HepG2 (cell line): Measurements from ENCODE around the gene EIF5A. TPM values are rescaled to one million over a fixed set of nuclear protein-coding genes. Genes with fewer than 3 reads are reported as not detected.

Source experiments
- ATF6 ChIP-seq: sonication (generic); formaldehyde crosslinking; conservative IDR thresholded peaks from 2 replicates; pipeline ENCODE4 v1.4.0; 2020; ENCODE audit warnings: missing genetic modification reagents
- BRD4 ChIP-seq: sonication (generic); formaldehyde crosslinking; IDR thresholded peaks from 2 replicates; pipeline ENCODE4 v1.4.0; 2020; ENCODE audit warnings: missing genetic modification reagents
- CEBPG ChIP-seq: IDR thresholded peaks from 2 replicates; pipeline ENCODE4 v1.6.1; 2016
- EHMT2 ChIP-seq: fragments of 200-600 bp; sonication (generic); IDR thresholded peaks from 2 replicates; pipeline ENCODE4 v1.7.0; 2017; ENCODE audit warnings: antibody characterized with exemption, low read depth, low read length, borderline replicate concordance
- GATA4 ChIP-seq: sonication (generic); IDR thresholded peaks from 2 replicates; pipeline ENCODE4 v1.6.1; 2016; ENCODE audit warnings: antibody characterized with exemption, low read depth, borderline replicate concordance
- KDM6A ChIP-seq: IDR thresholded peaks from 2 replicates; pipeline ENCODE4 v1.6.1; 2016; ENCODE audit warnings: low read depth
- KMT2B ChIP-seq: IDR thresholded peaks from 2 replicates; pipeline ENCODE4 v1.6.1; 2016; ENCODE audit warnings: missing genetic modification reagents, missing compliant biosample characterization
- MYC ChIP-seq: sonication (generic); formaldehyde crosslinking; IDR thresholded peaks from 2 replicates; pipeline ENCODE4 v1.9.0; 2021; ENCODE audit warnings: missing genetic modification reagents, borderline replicate concordance
- NFE2 ChIP-seq: sonication (generic); formaldehyde crosslinking; IDR thresholded peaks from 2 replicates; pipeline ENCODE4 v1.4.0; 2020; ENCODE audit warnings: missing genetic modification reagents
- PHF5A ChIP-seq: IDR thresholded peaks from one replicate; pipeline ENCODE4 v1.6.1; 2018; ENCODE audit warnings: low read depth, missing genetic modification reagents; ENCODE audit not compliant: unreplicated experiment
- SIX4 ChIP-seq: sonication (generic); formaldehyde crosslinking; IDR thresholded peaks from 2 replicates; pipeline ENCODE4 v1.4.0; 2020; ENCODE audit warnings: missing genetic modification reagents
- SP5 ChIP-seq: IDR thresholded peaks from 2 replicates; pipeline ENCODE4 v1.6.1; 2016; ENCODE audit warnings: low read depth, borderline replicate concordance
- SYNCRIP ChIP-seq: fragments of 200-400 bp; formaldehyde crosslinking; IDR thresholded peaks from 2 replicates; pipeline ENCODE4 v1.6.1; 2018; ENCODE audit warnings: mild to moderate bottlenecking, low read depth, low read length; ENCODE audit not compliant: insufficient read depth
- TCF7L2 ChIP-seq: IDR thresholded peaks from 2 replicates; pipeline ENCODE4 v1.6.1; 2011; ENCODE audit warnings: mild to moderate bottlenecking, low read depth, low read length, moderate library complexity
- TEAD2 ChIP-seq: sonication (generic); formaldehyde crosslinking; IDR thresholded peaks from 2 replicates; pipeline ENCODE4 v1.9.0; 2021; ENCODE audit warnings: missing genetic modification reagents
- ZBTB25 ChIP-seq: IDR thresholded peaks from 2 replicates; pipeline ENCODE4 v1.6.1; 2018; ENCODE audit warnings: missing genetic modification reagents
- ZMAT5 ChIP-seq: sonication (generic); formaldehyde crosslinking; IDR thresholded peaks from 2 replicates; pipeline ENCODE4 v1.5.0; 2020; ENCODE audit warnings: mild to moderate bottlenecking, low read depth, missing genetic modification reagents, borderline replicate concordance
- ZNF230 ChIP-seq: sonication (generic); formaldehyde crosslinking; IDR thresholded peaks from 2 replicates; pipeline ENCODE4 v1.4.0; 2020; ENCODE audit warnings: mild to moderate bottlenecking, missing genetic modification reagents
- ZNF331 ChIP-seq: sonication (generic); formaldehyde crosslinking; IDR thresholded peaks from 2 replicates; pipeline ENCODE4 v1.4.0; 2020; ENCODE audit warnings: missing genetic modification reagents
- ZNF343 ChIP-seq: sonication (generic); formaldehyde crosslinking; IDR thresholded peaks from 2 replicates; pipeline ENCODE4 v1.4.0; 2020; ENCODE audit warnings: mild to moderate bottlenecking, missing genetic modification reagents
- ZNF362 ChIP-seq: sonication (generic); formaldehyde crosslinking; IDR thresholded peaks from 2 replicates; pipeline ENCODE4 v1.4.0; 2020; ENCODE audit warnings: missing genetic modification reagents, mild to moderate bottlenecking, borderline replicate concordance
- ZNF713 ChIP-seq: sonication (generic); formaldehyde crosslinking; IDR thresholded peaks from 2 replicates; pipeline ENCODE4 v1.4.0; 2020; ENCODE audit warnings: mild to moderate bottlenecking, missing genetic modification reagents
- ZNF746 ChIP-seq: sonication (generic); formaldehyde crosslinking; IDR thresholded peaks from 2 replicates; pipeline ENCODE4 v1.8.0; 2022; ENCODE audit warnings: mild to moderate bottlenecking, missing genetic modification reagents
- ZNF878 ChIP-seq: sonication (generic); formaldehyde crosslinking; IDR thresholded peaks from 2 replicates; pipeline ENCODE4 v1.8.1; 2023; ENCODE audit warnings: mild to moderate bottlenecking, missing genetic modification reagents, moderate library complexity
- polyA plus RNA-seq, 8 experiments: library from polyadenylated mRNA; depleted of rRNA in 3 of 8; stranded (reverse) in 7 of 8; unstranded in 1 of 8; fragments of >200 nt; fragmentation: Illumina TruSeq in 4 of 8; extraction: Trizol in 4 of 8; gene quantifications; 2 replicates each; pipeline versions ENCODE4 v1.2.1 to v1.2.3, GENCODE V29; 2011 to 2016; ENCODE audit warnings: low read depth in 4 of 8, missing spikeins in 1 of 8, mixed read lengths in 1 of 8; ENCODE audit not compliant: insufficient read depth in 1 of 8
- total RNA-seq, 5 experiments: library from RNA; depleted of rRNA; stranded (reverse); fragments of >200 nt; fragmentation: Illumina TruSeq; extraction: Trizol; gene quantifications; 2 replicates each; pipeline ENCODE4 v1.2.3, GENCODE V29; 2016; ENCODE audit warnings: low read depth in 1 of 5
- TF ChIP-seq, protein P1 (sequence below), 2 experiments: fragments of 450-650 bp in 1 of 2; sonication (generic) in 1 of 2; formaldehyde crosslinking; IDR thresholded peaks; 2 replicates each; pipeline versions ENCODE4 v1.5.0 to v1.8.0; 2020 to 2022; ENCODE audit warnings: mild to moderate bottlenecking in 1 of 2, missing genetic modification reagents in 1 of 2

The EIF5A gene
- total and polyA plus RNA-seq, 2 of the 13 experiments (the other 11 are each of a cell fraction or from before 2014, with no cell fraction given): 319 to 337 TPM

DNA sequence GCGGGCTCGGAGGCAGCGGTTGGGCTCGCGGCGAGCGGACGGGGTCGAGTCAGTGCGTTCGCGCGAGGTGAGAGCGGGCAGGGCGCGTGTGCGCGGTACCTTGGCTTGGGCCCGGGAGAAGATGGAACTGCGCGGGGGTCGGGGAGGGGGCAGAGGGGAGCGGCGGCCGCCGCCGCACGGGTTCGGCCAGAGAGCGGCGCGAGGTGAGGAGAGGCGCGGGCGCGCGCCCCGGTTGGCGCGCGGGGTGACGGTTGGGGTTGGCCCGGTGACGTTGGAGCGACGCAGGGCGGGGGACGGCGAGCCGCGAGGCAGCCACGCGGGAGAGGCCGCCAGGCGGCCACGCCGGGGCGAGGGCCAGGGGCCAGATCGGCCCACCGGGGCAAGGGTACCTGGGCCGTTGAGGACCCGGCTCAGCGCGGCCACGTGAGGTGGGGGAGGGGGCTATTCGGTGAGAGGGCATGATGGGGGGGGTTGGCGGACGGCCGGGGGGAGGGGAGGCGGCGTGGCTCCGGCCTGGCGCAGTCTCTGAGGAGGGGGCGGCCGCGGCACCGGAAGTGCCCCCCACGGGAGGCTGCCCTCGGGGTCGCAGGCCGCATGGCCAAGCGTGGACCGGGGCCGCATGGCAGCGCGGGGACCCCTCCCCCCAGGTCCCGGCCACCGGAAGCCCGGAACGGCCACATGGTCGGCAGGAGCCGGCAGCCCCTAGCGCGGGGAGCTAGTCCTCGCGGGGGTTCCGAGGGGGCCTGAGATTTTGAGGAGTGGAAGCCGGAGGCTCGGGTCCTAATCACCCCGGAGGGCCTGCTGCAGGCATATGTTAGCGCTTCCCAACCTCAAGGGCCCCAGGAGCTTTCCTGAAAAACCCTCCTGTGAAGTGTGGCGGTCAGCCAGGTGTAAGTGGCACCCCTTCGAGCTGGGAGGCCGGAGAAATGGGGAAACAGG is 527 bp downstream of the EIF5A start (continued):
- TF ChIP-seq, protein P1, sequence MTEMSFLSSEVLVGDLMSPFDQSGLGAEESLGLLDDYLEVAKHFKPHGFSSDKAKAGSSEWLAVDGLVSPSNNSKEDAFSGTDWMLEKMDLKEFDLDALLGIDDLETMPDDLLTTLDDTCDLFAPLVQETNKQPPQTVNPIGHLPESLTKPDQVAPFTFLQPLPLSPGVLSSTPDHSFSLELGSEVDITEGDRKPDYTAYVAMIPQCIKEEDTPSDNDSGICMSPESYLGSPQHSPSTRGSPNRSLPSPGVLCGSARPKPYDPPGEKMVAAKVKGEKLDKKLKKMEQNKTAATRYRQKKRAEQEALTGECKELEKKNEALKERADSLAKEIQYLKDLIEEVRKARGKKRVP (CRISPR knock-in tag; IDR thresholded peaks at IDR 0.05): no peak
- TF ChIP-seq SIX4 (CRISPR knock-in tag) (no peak), PHF5A (CRISPR knock-in tag) (no peak), ZNF230 (CRISPR knock-in tag) (no peak), CEBPG (CRISPR knock-in tag) (no peak), ZNF713 (CRISPR knock-in tag) (no peak), ZBTB25 (CRISPR knock-in tag) (no peak; the same call in 1 of the 2 replicates), ZNF343 (CRISPR knock-in tag) (0 out of 2 replicates have a peak, but pooled peaks have one; percentile 40), MYC (CRISPR knock-in tag) (peak; percentile 99), SP5 (CRISPR knock-in tag) (no peak; the same call in 1 of the 2 replicates), EHMT2 (no peak), ZNF746 (CRISPR knock-in tag) (0 out of 2 replicates have a peak, but pooled peaks have one; percentile 6), NFE2 (no peak), TEAD2 (CRISPR knock-in tag) (no peak), KDM6A (CRISPR knock-in tag) (no peak), GATA4 (no peak), ZMAT5 (CRISPR knock-in tag) (no peak), KMT2B (no peak; the same call in 1 of the 2 replicates), SYNCRIP (no peak), ZNF878 (CRISPR knock-in tag) (no peak), ZNF362 (CRISPR knock-in tag) (no peak), TCF7L2 (no peak), ZNF331 (CRISPR knock-in tag) (no peak), BRD4 (CRISPR knock-in tag) (0 out of 2 replicates have a peak, but pooled peaks have one; percentile 41), ATF6 (no peak)
